ENCODE data around the gene KCNJ5. TPM values are rescaled to one million over a fixed set of nuclear protein-coding genes. Genes with fewer than 3 reads are reported as not detected.

Gene KCNJ5
- total RNA-seq, 4 donors from 2014 or later = 0.30 to 1.2 (median 0.76) TPM

DNA sequence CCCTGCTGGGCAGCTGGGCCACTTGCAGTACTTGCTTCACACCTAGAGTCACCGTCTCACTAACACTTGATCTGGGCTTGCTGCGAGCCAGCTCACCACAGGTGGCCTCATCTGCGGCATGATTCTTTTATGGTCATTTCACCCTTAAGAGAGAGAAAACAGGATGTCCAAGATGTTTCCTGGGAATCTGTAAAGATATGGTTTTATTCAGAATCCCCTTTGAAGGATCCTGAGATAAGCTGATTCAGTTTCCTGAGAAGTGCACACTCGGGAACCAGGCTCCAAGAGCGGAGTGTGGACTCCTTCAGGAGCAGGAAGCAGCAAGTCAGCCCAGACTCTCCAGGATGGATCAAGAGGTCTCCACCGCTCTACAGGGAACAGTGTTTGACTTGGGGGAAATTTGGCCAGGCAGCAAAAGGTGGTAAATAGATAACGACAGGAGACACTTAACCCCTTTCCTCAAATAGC lies 73.3 kb downstream of the KCNJ5 start:
- no peak for TF ChIP-seq CTCF (IDR thresholded peaks at IDR 0.05)
- TF ChIP-seq EP300 (IDR thresholded peaks at IDR 0.05) = no peak
- TF ChIP-seq POLR2A (IDR thresholded peaks at IDR 0.05) = no peak
- no peak overlapping the region for H3K27ac ChIP-seq
- H3K9me3 ChIP-seq = no peaks in the 10 kb centered on the region
- H3K36me3 ChIP-seq = peaks cover 0 to 18% (median 0%) of the 10 kb centered on the region in 3 donors
- 75 to 82% methylated on average over 7 of the region's 7 CpGs for WGBS, 2 donors
- peaks cover 0 to 4% (median 0%) of the 10 kb centered on the region in 4 donors for H3K4me1 ChIP-seq
- H3K27me3 ChIP-seq = no peaks in the 10 kb centered on the region
- no peak for DNase-seq (ENCODE audit: low spot score in 2 of 2)
- no peak overlapping the region for H3K4me3 ChIP-seq

DNA sequence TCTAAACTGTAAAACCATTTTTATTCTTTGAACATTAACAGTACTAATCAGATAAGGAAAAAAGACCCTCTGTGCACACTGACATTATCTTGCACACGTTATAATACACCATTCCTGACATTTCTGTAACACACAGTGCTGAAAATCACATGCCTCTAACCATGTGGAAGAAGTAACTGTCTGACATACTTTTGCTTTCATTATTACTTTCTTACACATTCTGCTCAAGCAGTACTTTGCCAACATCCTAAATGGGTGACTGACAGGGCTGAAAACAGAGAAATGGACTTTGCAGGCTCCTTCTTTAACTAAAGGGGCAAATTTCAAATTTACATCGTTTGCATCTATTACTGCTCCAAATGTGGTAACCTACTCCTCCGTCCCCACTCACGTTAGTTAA lies 74.3 kb downstream of the KCNJ5 start:
- no peak overlapping the region for H3K27ac ChIP-seq
- no peak overlapping the region for H3K4me3 ChIP-seq
- TF ChIP-seq POLR2A (IDR thresholded peaks at IDR 0.05) = no peak
- TF ChIP-seq CTCF (IDR thresholded peaks at IDR 0.05) = no peak
- no peak for TF ChIP-seq EP300 (IDR thresholded peaks at IDR 0.05)
- H3K36me3 ChIP-seq = peaks cover 0 to 28% (median 0%) of the 10 kb centered on the region in 3 donors
- no peak for DNase-seq (ENCODE audit: low spot score in 2 of 2)
- H3K9me3 ChIP-seq = no peaks in the 10 kb centered on the region
- peaks cover 0 to 4% (median 0%) of the 10 kb centered on the region in 4 donors for H3K4me1 ChIP-seq
- WGBS, 2 donors = 55 to 57% methylated on average over 4 of the region's 4 CpGs
- no peaks in the 10 kb centered on the region for H3K27me3 ChIP-seq

GRCh38 chr11:128967578-128967977 lies 76.4 kb downstream of the KCNJ5 start:
- TF ChIP-seq POLR2A (IDR thresholded peaks at IDR 0.05) (no peak), EP300 (IDR thresholded peaks at IDR 0.05) (no peak), CTCF (IDR thresholded peaks at IDR 0.05) (no peak)
- no peaks in the 10 kb centered on the region for H3K9me3 ChIP-seq
- no peak for DNase-seq (ENCODE audit: low spot score in 2 of 2)
- H3K27ac ChIP-seq = no peak overlapping the region
- peaks cover 0 to 4% (median 0%) of the 10 kb centered on the region in 4 donors for H3K4me1 ChIP-seq
- no peaks in the 10 kb centered on the region for H3K27me3 ChIP-seq
- WGBS, 2 donors = 75 to 84% methylated on average over 6 of the region's 6 CpGs
- peaks cover 0 to 49% (median 0%) of the 10 kb centered on the region in 3 donors for H3K36me3 ChIP-seq
- H3K4me3 ChIP-seq = no peak overlapping the region

DNA sequence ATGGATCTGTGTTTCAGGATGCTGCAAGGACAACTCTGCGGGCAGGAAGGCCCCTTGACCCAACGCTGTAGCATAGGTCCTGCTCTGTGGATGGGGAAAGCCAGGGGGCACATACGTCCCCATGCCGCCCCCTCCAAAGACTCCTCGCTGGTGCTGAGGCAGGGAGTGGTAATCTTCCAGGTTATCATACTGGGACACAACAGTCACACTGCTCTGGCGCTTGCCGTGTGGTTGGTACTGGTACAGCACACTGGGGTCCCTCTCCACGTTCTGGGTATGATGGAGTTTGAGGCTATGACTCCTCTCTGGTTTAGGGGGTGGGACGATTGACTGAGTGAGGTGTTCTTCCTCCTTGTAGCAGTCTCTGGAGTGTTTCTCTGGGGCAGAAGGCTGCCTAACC lies 77.8 kb downstream of the KCNJ5 start:
- Histone ChIP-seq H3K4me1 (peaks cover 0 to 4% (median 0%) of the 10 kb centered on the region in 4 donors), H3K9me3 (no peaks in the 10 kb centered on the region), H3K27me3 (no peaks in the 10 kb centered on the region), H3K27ac (no peak overlapping the region), H3K4me3 (no peak overlapping the region), H3K36me3 (peaks cover 0 to 58% (median 0%) of the 10 kb centered on the region in 3 donors)
- 91 to 93% methylated on average over 9 of the region's 9 CpGs for WGBS, 2 donors
- TF ChIP-seq EP300 (IDR thresholded peaks at IDR 0.05) (no peak), CTCF (IDR thresholded peaks at IDR 0.05) (no peak), POLR2A (IDR thresholded peaks at IDR 0.05) (no peak)
- DNase-seq (ENCODE audit: low spot score in 2 of 2) = no peak

Other genes starting within 250 kb of the KCNJ5 start
- 10 to 100 TPM; 21.3 to 57.9 (median 52.6) TPM for gene FLI1, start 197.3 kb upstream of the KCNJ5 start, total RNA-seq
- gene KCNJ1, start 24.1 kb upstream of the KCNJ5 start, total RNA-seq = not detected
- gene TP53AIP1, start 51.5 kb downstream of the KCNJ5 start, total RNA-seq = not detected

Data from tibial nerve (tissue), 4 donors.